ENCODE data around the gene WDFY4.

- TF ChIP-seq POLR2AphosphoS5 (IDR thresholded peaks at IDR 0.05; ENCODE audit: low read depth, low read length) (no peak), TAF1 (IDR thresholded peaks at IDR 0.05; ENCODE audit: borderline replicate concordance, insufficient read depth, low read length) (no peak)
Observed at GRCh38 chr10:48656914-48657305, 27.8 kb upstream of the WDFY4 start.
